Stimulated activated CD8-positive, alpha-beta memory T cell treated with anti-CD3 and anti-CD28 coated beads, Interleukin-12 subunit alpha, Interleukin-12 subunit beta, amount 100 ng/mL, for 1 hour (primary cell): ENCODE measurements around the gene FBH1.
"Not testable (repeated sequence)": the region's sequence is repeated elsewhere in the genome, so short reads cannot be mapped to it uniquely, and the experiment has no call there.

ENCODE experiments used
- DNase-seq: peaks from one replicate; pipeline ENCODE4 v3.0.0-alpha.2; 2020; ENCODE audit warnings: low read depth

Gene FBH1

DNA sequence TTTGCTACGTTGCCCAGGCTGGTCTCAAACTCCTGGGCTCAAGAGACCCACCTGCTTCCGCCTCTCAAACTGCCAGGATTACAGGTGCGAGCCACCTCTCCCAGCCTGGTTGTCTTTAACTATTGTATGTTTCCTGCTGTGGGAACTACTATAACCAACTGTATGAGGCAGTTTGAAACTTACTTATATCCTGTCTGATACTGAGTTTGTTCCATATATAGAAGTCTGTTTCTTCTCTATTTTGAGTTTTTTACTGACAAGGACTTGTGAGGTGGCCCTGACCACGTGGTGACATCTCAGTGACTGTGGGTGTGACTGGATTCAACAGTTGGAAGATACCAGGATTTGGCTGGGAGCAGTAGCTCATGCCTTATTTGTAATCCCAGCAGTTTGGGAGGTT is 14.2 kb downstream of the FBH1 start:
- no peak for DNase-seq

DNA sequence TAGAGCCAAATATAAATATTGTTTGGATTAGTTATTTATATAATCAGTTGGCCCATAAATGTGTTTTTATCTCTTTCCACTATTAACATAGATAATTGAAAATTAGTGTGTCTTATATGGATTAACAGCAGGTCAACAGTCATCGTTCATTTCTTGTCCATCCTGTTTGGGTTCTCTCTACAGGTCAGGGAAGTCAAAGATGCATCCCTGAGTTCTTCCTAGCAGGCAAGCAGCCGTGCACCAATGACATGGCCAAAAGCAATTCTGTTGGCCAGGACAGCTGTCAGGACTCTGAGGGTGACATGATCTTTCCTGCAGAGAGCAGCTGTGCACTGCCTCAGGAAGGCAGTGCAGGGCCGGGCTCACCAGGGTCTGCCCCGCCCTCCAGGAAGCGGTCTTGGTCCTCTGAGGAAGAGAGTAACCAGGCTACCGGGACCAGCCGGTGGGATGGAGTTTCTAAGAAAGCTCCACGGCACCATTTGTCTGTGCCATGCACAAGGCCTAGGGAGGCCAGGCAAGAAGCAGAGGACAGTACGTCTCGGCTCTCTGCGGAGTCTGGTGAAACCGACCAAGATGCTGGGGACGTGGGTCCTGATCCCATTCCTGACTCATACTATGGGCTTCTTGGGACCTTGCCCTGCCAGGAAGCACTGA is 15.9 kb downstream of the FBH1 start:
- no peak for DNase-seq

DNA sequence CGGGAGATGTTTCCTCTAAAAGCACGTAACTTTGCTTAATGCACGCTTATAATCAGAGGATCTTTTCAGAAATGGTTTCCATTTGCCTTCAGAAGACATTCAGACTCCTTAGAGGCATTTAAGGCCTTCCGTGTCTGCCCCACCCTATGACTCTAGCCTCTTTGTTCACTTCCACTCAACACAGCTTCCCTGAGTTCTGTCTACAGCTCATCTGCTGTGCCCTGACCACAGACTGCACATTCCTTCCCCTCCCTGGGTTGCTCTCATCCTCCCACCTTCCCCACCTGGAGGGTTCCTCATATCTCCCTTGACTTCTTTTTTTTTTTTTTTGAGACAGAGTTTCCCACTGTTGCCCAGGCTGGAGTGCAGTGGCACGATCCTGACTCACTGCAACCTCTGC is 16.6 kb downstream of the FBH1 start:
- DNase-seq: no peak

DNA sequence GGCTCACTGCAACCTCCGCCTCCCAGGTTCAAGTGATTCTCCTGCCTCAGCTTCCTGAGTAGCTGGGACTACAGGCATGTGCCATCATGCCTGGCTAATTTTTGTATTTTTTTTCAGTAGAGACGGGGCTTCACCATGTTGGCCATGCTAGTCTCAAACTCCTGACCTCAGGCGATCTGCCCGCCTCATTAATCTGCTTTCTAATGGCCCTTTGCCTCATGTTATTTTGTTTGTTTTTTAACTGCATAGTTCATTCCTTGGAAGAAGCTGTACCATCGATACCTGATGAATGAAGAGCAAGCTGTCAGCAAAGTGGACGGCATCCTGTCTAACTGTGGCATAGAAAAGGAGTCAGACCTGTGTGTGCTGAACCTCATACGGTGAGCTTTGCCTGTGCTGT is 18.6 kb downstream of the FBH1 start:
- not testable (repeated sequence) for DNase-seq

DNA sequence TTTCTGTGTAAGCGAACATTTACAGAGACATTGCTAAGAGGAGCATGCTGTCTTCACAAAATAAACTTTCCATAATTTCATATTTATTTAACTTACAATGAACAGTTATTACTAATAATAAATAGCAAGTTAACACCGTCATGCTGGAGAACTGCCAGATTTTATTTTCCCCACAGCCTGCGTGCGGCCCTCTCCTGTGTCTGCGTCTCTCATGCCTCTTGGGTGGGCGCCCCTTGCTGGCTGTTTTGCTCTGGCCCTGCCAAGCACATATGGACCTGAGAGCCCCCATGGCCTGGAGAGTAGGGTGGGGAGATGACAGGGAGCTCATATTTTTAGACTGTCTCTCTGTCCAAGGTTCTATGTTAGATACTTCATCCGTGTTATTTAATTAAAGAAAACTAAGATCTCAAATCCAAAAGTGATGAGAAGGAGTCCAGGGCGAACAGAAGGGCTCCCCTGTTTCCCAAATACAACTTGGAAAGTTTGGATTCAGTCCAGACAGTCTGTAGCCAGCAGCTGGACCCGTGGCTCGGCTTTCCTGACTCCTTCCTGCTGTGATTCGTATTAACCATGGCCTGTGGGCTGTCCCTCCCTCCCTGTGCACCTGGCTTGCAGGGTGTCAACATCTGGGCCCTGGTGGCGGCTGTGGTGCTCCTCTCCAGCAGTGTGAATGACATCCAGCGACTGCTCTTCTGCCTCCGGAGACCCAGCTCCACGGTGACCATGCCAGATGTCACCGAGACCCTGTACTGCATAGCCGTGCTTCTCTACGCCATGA is 20.5 kb downstream of the FBH1 start:
- DNase-seq: no peak

DNA sequence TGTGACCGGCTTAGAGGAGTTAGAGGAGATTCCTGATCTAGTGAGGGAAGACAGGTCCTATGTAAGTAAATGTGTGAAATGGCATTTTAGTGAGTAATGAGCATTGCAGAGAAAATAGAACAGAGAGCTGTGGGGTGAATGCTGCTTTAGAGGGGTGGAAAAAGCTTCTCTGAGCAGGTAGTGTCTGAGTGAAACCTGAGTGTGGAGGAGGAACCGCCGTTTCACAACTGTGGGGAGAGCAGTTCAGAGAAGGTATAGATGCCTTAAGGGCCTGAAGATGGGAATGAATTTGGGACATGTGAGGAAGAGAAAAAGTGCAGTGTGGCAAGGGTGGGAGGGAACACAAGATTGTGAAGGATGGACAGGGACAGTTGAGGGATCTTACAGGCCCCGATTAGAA is 21.6 kb downstream of the FBH1 start:
- DNase-seq: no peak

DNA sequence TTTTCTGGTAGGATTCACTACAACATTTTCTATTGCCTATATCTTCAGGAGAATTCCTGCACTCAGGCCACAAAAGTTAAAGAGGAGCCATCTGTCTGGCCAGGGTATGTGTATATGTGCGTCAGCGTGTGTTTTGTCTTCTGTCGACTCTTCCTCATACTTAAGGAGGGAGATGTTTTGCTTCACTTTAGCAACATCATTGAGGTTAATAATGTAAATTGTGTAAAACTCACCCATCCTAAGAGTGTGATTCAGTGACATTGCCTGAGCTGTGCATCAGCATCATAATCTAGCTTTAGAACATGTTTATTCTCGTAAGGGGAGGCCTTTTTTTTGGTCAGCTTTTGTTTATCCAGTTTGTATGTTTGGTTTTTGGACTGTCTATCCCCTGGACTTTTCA is 23.7 kb downstream of the FBH1 start:
- DNase-seq: no peak

DNA sequence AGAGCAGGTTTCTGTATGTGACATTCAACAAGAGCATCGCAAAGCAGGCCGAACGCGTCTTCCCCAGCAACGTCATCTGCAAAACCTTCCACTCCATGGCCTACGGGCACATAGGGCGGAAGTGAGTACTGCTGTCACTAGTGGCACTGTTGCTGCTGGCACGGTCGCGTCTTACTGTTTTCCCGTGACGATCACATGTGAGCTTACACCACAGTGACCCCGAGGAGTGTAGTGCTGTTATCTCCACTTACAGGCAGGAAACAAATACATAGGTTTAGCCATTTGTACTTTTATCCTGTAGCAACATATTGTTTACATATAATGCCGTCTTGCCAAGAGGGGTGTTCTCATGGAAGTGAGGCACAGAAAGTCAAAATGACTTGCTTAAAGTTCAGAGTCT is 25.4 kb downstream of the FBH1 start:
- DNase-seq: no peak

DNA sequence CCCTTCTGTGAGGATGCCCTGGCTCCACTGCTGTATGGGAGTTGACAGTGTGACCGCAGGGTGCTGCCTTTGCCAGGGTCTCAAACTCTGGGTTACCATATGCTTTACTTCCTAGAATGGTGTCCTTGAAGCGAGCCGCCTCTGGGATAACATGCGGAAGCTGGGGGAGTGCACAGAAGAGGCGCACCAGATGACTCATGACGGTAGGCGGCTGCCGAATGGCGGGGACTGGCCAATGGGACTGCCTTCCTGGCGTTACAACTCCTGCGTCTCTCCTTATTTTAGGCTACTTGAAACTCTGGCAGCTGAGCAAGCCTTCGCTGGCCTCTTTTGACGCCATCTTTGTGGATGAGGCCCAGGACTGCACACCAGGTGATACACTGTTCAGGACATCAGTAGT is 27.3 kb downstream of the FBH1 start:
- DNase-seq: no peak

DNA sequence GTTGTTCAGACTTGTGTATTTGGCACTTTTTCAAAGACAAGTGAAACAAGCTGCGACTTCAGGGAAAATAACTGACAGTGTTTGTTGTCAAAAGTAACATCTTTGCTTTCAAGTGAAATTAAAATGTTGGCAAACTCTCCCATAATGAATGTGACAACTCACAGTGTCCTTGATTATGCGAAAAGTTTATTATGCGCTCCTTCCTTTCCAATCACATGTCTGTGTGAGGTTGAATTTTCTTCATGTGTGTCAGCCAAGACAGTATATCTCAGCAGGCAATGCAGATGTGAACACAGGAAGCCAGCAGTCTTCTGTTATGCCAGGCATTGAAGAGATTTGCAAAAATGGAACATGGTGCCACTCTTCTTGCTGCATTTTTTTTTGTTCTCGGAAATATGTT is 28.7 kb downstream of the FBH1 start:
- DNase-seq: no peak

DNA sequence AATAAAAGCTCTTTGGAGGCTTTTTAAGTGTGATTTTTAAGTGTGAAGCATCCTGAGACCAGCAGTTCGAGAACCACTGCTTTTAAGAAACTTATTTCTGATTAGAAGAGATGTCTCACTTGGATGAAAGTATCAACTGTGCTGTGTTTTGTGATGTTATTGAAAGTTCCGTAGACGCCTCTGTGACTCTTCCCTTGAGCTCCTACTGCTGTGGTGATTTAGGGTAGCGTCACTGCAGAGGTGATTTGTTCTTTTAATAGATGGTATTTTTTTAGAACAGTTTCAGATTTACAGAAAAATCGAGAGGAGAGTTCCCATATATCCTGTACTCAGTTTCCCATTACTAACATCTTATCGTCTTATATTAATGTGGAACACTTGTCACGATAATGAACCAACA is 29.5 kb downstream of the FBH1 start:
- no peak for DNase-seq

DNA sequence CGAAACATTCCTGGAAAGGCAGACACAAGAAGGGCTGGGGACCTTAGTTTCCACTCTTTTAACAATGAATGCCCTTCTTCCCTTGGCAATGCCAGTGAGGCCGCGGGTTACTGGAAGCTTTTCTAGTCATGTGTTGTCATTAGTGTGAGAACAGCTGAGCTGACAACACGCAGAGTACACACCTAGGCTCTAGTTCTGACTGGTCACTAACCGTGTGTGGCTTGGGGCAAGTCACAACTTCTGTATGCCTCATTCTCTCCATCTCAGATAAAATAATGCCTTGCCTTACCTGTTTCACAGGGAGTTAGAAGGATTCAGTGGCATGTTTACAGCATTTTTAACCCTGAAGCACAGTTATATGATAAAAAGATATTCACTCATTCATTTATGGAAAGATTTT is 31.7 kb downstream of the FBH1 start:
- DNase-seq: no peak

DNA sequence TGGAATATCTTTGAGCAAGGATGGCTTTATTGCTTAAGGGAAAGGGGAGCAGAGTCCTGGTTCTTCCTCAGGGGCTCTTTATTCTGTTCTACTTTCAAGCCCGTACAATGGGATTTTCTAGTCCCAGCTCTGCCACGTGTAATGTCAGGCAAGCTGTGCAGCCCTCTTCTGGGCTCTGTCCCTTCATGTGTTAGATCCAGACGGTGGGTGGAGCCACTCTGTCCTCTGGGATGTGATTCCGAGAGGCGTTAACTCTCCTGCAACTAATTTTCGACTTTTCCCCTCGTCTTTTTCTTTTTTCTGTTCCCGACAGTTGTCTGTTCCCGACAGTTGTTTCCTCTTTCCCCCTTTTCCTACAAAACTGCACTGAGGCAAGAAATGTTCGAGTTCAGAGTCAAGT is 34.8 kb downstream of the FBH1 start:
- DNase-seq: no peak

DNA sequence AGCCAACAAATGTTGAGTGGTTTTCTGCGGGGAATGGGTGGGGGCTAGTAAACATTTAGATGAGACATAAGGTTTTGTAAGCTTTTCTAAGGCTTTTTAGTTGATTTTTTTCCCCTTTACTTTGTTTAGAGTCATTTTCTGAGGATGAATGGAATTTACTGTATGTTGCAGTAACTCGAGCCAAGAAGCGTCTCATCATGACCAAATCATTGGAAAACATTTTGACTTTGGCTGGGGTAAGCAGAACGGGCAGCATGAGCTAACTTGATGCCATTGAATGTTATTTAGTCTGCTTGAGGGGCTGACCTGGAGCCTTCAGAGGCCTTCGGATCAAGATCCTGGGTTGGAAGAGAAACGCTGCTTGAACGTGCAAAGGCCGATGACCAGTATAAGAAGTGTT is 37.3 kb downstream of the FBH1 start:
- DNase-seq: no peak

DNA sequence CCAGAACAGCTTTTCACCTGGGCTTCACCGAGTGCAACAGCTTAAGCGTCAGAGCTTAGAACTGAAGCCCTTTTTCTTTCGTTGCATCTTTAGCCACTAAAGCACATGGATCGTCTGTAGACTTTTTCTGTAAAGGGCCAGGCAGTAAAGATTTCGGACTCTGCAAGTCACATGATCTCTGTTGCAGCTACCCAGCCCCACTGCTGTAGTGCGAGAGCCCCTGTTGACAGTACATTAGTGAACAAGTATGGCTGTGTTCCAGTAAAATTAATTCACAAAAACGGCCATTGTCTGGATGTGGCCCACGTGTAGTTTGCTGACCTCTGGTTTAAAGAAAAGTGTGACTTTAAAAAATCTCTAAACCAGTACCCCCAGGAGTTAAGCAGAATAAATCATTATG is 39.4 kb downstream of the FBH1 start:
- DNase-seq: no peak

DNA sequence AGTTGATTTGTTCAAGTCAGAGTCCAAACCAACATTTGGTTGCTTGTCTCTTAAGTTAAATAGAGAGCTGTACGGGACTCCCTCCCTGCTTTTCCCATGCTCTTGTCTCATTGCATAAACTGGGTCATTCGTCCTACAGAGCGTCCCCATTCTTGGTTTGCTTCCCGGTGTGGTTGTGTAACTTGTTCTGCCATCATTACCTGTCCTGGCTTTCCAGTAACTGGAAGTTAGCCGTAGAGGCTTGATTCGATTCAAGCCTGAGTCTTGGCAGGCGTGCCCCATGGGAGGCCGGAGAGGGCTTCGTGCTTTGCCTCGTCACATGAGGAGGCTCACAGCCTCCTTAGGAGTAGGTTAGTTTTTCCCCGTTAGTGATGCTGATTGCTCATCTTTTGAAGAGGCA is 40.2 kb downstream of the FBH1 start:
- DNase-seq: no peak

DNA sequence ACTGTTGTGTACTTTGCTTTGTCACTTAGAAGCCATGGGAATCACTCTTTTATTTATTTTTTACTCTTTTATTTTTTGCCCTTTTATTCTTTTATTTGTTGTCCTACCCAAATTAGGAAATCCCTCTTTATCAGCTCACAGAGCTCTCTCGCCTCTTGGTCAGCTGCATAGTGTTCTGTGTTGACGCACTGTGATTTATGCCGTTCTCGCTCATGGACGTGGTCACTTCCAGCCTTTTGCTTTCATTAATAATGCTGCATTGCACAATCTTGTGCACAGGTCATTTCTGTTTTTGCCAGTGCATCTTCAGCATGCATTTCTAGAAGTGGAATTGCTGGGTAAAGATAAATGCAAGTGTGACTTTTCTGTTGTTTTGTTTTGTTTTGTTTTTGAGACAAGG is 42.3 kb downstream of the FBH1 start:
- no peak for DNase-seq

DNA sequence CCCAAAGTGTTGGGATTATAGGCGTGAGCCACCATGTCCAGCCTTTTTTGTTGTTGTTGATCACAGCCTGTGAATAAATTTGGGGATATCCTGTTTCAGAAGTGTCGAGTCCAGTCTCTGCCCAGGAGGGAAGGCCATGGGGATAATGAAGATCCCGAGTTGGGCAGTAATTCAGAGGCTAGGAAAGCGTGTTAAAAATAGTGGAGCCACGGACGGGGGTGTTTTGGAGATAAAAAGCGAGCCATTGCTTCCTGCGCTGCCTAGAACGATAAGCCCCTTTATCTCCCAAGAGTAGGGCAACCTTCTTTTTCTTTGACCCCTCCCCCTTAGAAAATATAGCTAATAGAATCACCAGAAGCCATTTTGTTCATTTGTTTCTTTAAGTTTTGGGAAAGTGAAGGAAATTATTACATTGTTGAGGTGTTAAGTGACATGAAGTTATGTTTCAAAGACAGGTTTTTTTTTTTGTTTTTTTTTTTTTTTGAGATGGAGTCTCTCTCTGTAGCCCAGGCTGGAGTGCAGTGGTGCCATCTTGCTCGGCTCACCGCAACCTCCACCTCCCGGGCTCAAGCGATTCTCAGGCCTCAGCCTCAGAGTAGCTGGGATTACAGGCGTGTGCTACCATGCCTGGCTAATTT is 44.0 kb downstream of the FBH1 start:
- no peak for DNase-seq

DNA sequence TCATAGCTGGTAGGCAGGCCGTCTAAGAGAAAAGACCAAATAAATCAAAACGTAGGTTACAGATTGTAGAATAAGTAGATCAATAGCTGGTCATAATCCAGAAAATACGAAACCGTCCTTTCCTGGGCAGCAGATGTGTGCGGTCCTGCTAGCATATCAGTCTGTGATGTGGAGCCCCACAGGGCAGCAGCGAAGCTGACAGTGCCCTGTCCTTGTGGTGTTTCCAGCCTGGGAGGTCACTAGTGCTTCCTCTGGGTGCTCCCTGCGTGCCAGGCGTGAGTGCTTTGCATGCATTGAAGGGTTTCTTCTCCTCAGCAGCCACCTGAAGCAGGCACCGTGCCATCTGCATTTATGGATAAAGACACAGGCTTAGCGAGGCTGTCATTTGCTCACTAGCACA is 45.6 kb downstream of the FBH1 start:
- DNase-seq: no peak

DNA sequence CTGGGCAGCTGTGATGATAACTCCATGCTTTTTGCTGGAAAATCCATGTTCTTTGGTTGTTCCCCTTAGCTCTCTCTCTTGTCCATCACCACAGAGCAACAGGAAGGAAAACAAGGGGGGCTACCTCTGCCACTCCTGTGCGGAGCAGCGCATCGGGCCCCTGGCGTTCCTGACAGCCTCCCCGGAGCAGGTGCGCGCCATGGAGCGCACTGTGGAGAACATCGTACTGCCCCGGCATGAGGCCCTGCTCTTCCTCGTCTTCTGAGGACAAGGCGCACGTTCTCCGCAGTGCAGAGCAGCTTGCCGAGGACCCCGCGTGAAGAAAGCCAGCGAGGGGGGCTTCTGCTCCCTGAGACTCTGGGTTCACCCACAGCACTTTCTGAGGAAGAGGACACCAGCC is 47.0 kb downstream of the FBH1 start:
- DNase-seq: no peak

DNA sequence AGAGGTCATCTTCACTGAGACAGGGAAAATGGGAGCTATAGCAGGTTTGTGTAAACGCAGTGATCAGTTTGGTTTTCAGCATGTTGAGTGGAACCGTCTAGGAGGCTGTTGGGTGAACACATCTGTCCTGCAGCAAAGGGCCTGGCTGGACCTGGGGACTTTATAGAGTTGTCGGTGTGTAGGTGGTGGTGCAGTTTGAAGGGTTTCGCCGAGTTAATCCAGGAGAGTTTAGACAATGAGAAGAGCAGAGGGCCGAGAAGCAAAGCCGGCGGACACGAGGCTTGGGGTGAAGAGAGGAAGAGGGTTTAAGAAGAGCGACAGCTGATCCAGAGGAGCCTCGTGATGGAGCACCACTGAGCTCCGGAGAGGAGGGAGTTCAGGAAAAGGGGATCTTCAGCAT is 48.2 kb downstream of the FBH1 start:
- DNase-seq: no peak

DNA sequence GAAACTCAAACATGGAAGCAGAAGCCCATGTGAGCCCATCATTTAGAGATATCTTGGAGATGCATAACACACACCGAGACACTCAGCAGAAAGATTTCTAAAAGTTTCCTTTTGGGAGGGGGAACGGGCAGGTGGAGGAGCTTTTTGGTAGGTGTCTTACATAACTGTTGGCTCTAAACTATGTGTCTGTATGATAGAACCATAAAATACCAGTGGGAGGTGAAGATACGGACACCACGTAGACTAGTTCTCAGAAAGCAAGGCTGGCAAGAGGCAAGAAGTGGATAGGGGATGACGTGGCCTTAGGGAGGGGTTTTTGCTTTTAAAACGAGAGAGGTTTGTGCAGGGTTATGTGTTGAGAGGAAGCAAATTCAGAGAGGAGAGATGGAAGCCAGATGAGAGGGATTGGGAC is 50.8 kb downstream of the FBH1 start:
- DNase-seq: no peak

DNA sequence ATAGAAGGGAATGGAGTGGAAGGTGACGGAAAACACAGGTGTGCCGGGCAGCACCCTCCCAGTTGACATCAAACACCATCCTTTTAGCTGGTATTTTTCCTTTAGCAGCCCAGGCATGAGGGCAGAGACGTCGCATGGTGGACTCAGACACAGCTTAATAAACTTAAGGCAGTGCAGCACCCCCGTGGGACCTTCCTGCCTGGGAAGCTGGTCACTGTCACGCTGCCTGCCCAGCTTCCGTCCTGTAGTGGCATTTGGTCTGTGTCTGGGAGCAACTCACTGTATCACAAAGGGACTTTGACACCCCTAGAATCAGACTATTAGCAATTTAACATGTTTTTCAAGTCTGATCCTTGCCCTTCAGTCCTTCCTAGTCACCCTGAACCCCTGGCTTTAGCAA is 51.5 kb downstream of the FBH1 start:
- no peak for DNase-seq

DNA sequence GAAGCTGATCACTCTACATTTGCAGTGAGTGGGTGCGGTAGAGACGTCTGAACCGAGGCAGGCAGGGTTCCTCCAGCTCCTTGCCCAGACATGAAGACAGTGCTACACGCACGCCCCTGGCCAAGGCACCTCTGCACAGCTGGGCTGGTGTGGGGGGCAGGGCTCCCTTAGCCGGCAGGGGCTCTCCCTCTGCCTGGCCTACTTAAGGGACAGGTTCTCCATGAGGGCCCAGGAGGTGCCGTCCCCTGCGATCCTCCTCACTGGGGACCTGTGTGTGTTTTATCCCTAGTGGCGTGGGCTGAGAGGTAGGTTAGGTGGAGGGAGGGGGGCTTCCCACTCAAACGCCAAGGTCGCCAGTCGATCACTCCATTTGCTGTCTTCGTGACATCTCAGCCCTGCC is 52.0 kb downstream of the FBH1 start:
- no peak for DNase-seq
